NCI-H1694 (cell line): ENCODE measurements around the gene SIPA1L3.

Source experiments
- DNase-seq: peaks from one replicate; lab custom pipeline; 2025; lab: John Stamatoyannopoulos, UW

Gene SIPA1L3

DNA sequence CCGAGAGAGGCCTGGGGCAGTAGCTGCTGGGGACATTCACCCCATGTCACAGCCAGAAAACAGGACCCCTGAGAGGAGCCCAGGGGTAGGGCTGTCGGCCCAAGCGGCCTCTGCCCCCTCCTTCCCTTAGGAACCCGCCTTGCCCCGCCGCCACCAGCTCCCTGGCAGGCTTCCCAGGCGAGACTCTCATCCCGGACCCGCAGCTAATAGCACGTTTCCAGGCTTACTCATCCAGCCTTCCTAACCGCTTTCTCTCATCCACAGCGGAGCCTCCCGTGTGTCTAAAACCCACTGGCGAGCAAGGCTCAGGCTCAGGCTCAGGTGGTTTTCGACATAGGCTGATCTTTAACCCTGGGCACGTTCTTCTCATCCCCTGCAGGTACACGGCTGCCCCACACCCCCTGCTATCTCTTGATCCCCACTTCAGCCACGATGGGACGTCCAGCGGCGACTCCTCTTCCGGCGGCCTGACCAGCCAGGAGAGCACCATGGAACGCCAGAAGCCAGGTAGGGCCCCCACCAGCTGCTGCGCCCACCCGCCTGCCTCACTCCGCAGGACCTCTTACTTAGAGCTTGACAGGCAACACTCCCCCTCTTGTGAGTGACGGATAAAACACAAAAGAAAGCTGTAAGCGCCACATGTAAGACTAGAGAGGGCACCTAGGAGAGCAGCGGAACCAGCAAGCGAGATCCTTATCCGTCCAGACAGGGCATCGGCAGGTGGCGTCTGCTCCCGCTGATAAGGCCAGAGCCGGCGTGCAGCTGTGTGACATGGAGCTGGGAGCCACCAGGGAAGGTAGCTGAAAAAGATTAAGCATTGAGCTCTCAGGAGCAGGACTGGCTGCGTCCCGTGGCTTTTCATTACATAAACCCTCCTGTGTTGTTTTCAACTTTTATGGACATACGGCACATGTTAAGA lies 245.7 kb downstream of the SIPA1L3 start:
- DNase-seq, result no peak

- no peak for DNase-seq
Observed at GRCh38 chr19:38155453-38155852, 248.4 kb downstream of the SIPA1L3 start.

DNA sequence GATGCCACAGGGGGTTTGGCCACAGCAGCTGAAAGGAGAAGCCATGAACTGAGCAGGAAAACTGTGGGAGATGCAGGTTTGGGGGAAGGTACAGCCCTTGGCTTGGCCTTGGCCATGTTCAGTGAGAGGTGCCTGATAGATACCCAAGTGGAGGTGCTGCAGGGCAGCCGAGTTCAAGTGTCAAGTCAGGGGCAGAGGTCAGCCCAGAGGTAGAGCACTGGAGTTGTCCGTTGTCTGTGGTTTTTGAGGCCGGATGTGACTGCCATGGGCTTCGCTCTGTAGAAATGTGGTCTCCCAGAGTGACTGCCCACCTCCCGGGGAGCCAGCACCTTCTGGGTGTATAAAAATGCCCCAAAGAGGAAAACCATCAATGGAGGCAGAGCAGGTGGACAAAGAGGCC lies 251.7 kb downstream of the SIPA1L3 start:
- no peak for DNase-seq

- no peak for DNase-seq
Observed at GRCh38 chr19:38162094-38162493, 255.1 kb downstream of the SIPA1L3 start.

DNA sequence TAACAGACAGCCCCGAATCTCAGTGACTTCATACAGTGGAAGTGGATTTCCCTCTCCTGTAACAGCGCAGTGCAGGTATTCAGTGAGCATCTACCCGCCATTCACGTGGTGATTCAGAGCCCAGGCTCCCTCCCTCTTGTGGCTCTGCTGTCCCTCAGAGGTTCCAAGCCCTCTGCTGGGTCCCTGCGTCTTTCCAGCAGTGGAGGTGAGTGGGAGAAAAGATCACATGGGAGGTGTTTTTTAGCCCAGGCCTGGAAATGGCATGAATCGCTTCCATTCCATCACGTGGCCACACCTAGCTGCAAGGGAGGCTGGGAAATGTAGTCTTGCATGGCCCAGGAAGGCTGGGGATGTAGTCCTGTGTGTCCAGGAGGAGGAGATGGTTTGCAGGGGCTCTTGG lies 255.6 kb downstream of the SIPA1L3 start:
- no peak for DNase-seq

- DNase-seq, result no peak
Observed at GRCh38 chr19:38163419-38164290, 256.6 kb downstream of the SIPA1L3 start.

GRCh38 chr19:38164526-38164925 lies 257.5 kb downstream of the SIPA1L3 start:
- no peak for DNase-seq

- DNase-seq, result no peak
Observed at GRCh38 chr19:38165335-38165734, 258.3 kb downstream of the SIPA1L3 start.

DNA sequence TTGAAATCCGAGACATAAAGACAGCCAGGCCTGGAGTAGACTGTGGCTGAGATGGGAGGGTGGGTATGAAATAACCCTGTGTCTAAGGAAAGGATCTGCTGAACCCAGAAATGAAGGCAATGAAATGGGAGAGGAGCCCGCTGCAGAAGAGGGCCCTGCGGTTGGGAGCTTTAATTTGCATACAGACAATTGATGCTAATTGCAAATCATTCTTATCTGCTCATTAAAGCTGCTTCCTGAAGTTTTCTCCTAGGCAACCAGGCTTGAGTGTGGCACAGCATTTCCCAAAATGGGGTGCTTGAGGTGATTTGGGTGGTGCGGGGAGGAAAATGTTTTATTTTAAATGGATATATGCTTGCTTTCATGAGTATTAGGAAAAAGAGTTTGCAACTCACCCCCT lies 261.6 kb downstream of the SIPA1L3 start:
- no peak for DNase-seq

DNA sequence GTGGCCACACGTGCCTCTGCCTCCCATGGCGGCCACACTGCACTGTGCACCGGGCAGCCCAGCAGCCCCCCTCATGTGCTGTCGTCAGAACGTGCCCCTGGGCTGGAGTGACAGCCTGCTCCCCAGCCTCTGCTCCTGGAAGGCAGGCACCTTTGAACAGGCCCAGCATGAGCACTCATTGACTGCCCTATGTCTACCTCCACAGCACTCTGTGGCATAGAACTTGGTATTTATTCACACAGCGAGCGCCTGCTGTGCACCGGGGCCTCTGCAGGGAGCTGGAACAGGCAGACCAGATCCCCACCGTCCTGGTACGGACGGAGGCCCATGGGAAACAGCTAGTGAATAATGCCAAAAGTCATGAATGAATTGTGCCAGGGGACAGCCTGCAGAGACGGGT lies 263.3 kb downstream of the SIPA1L3 start:
- no peak for DNase-seq

DNA sequence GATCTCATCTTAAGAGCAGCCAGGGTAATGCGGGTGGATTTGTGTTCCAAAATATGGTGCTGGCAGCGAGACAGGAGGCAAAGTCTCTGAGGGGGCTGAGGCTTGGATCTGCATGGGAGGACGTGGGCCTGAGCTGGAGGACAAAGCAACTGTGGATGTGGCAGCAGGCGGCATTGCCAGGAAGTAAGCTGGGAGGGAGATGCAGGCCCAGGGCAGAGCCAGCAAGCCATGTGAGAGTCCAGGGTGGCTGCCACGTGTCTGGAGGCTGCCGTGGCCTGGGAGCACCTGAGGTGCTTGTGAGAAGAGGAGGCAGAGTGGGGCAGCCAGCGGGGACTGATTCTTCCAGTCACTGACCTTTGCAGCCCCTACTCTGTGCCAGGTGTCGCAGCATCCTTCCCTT lies 265.0 kb downstream of the SIPA1L3 start:
- DNase-seq, result no peak

GRCh38 chr19:38173291-38174041 lies 266.5 kb downstream of the SIPA1L3 start:
- DNase-seq, result peak; percentile 90

GRCh38 chr19:38175422-38175821 lies 268.4 kb downstream of the SIPA1L3 start:
- no peak for DNase-seq

DNA sequence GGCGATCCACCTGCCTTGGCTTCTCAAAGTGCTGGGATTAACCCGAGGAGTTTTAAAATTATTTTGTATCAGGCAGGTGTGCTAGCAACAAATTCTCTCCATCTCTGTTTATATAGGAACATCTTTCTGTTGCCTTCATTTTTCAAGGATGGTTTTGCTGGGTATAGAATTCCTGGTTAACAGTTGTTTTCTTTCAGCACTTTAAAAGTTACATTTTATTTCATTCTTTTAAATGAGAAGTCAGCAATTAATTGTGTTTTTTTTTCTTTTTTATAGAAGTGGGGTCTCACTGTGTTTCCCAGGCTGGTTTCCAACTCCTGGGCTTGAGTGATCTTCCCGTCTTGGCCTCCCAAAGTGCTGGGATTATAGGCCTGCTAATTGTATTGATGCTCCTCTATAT lies 273.1 kb downstream of the SIPA1L3 start:
- DNase-seq, result no peak

DNA sequence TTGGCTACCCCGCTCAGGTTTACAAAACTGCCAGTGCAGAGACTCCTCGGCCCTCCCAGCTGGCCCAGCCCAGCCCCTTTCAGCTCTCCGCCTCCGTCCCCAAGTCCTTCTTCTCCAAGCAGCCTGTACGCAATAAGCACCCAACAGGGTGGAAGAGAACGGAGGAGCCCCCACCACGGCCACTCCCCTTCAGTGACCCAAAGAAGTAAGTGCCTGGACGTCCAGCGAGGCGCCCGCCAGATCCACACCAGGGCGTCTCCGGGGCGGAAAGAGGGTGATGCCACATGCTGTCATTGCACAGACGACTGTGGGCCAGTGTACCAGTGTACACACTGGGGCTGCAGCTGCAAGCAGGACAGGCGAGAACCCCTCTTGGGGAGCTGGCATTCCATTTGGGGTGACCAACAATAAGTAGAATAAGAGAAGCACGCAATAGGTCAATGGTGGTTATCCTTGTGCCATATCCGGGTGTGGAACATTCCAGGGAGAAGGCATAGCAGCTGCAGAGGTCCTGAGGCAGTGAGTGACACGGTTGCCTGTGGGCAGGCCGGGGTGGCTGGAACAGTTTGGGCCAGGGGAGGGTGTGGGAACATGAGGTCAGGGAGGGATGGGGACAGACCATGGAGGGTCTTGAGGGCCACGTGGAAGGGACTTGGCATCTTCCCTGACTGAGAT lies 275.7 kb downstream of the SIPA1L3 start:
- no peak for DNase-seq

GRCh38 chr19:38183251-38183897 lies 276.4 kb downstream of the SIPA1L3 start:
- DNase-seq, result no peak

DNA sequence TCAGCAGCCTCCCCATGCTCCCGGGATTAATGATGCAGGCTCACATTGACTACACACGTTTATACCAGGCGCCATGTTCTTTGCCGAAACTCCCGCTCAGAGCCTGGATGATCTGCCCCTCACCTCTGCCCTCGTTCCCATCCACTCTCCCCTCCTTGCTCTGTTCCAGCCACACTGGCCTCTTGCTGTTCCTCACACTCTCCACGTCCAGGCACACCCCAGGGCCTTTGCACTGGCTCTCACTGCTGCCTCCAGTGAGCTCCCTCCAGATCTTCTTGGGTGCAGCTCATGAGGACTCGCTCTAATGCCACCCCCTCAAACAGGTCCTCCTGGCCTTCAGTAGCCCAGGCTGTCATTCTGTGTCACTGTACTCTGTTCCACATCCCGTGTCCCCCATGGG lies 277.8 kb downstream of the SIPA1L3 start:
- DNase-seq, result no peak

DNA sequence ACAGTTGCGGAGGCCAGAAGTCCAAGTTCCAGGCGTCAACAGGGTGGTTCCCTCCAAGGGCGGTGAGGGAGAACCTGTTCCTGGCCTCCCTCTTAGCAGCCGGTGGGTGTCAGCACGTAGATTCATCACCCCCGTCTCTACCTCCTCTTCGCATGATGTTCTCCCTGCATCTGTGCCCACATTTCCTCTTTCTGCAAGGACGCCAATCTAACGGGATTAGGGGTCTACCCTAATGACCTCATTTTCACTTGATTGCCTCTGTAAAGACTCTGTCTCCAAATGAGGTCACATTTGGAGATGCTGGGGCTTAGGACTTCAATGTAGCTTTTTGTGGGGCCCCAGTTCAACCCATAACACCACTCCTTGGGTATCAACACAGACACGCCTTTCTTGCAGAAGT lies 278.6 kb downstream of the SIPA1L3 start:
- DNase-seq, result no peak

DNA sequence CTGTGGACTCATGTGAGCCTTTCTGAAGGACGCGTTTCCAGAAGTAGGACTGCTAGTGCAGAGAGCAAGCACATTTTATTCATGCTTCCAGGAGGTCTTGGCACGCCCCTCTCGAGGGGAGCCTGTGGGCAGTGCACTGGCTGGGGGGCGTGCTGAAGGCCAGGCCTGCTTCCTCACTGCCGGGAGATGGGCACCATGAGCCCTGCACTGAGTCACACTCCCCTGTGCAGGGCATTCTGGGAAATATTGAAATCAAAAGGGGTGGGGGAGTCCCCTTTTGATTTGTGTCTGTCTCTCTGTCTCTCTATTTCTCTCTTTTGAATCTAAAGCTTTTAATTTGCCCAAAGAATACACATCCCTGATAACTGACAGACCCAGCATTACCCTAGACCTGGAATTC lies 283.1 kb downstream of the SIPA1L3 start:
- no peak for DNase-seq

DNA sequence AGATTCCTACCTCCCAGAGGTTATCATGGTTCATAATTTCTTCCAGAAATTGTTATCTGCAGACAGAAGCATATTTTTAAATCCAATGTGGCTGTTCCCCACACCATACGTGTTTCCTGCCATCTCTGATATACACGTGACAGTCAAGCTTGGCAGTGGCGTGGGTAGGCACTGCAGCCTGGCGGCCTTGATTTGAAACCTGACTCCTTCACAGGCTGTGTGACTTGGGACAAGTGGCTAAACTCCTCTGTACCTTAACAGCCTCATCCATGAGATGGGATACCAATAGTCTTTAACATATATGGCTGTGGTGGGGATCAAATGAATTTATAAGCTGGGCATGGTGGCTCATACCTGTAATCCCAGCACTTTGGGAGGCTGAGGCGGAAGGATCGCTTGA lies 283.8 kb downstream of the SIPA1L3 start:
- no peak for DNase-seq

GRCh38 chr19:38191747-38192146 lies 284.7 kb downstream of the SIPA1L3 start:
- no peak for DNase-seq
